GM18517 (cell line): ENCODE data around the gene CHRM3.

Experiments used
- ATAC-seq: cut with Tn5 transposase; IDR thresholded peaks from one replicate; pipeline ENCODE4 v1.9.1; 2021; ENCODE audit warnings: mild to moderate bottlenecking, moderate library complexity; ENCODE audit not compliant: unreplicated experiment

CHRM3 gene

GRCh38 chr1:239394107-239394506, 7.7 kb downstream of the CHRM3 start:
- ATAC-seq, result no peak

- ATAC-seq, result no peak
Measured at GRCh38 chr1:239413916-239414315, 27.5 kb downstream of the CHRM3 start.

- ATAC-seq, result no peak
Measured at GRCh38 chr1:239417221-239417620, 30.9 kb downstream of the CHRM3 start.

GRCh38 chr1:239417986-239418640, 31.7 kb downstream of the CHRM3 start:
- no peak for ATAC-seq

- no peak for ATAC-seq
Measured at GRCh38 chr1:239418681-239419080, 32.3 kb downstream of the CHRM3 start.

GRCh38 chr1:239421811-239422210, 35.4 kb downstream of the CHRM3 start:
- ATAC-seq, result no peak

- no peak for ATAC-seq
Measured at GRCh38 chr1:239422818-239423217, 36.5 kb downstream of the CHRM3 start.

- ATAC-seq, result no peak
Measured at GRCh38 chr1:239426821-239427475, 40.6 kb downstream of the CHRM3 start.

GRCh38 chr1:239427712-239428111, 41.3 kb downstream of the CHRM3 start:
- ATAC-seq, result no peak

- no peak for ATAC-seq
Measured at GRCh38 chr1:239428120-239428710, 41.8 kb downstream of the CHRM3 start.

GRCh38 chr1:239429163-239429562, 42.8 kb downstream of the CHRM3 start:
- no peak for ATAC-seq

- ATAC-seq, result no peak
Measured at GRCh38 chr1:239432255-239432654, 45.9 kb downstream of the CHRM3 start.

GRCh38 chr1:239434181-239434580, 47.8 kb downstream of the CHRM3 start:
- no peak for ATAC-seq
